GM23338 (cell line): Measurements from ENCODE around the gene RIPPLY1. TPM values are rescaled to one million over a fixed set of nuclear protein-coding genes. Genes with fewer than 3 reads are reported as not detected.
"Not testable (repeated sequence)": the region's sequence is repeated elsewhere in the genome, so short reads cannot be mapped to it uniquely, and the experiment has no call there.

Experiments
- ATAC-seq: fragments of 200-7000 bp; cut with Tn5 transposase; 3 replicates; pipeline ENCODE4 v1.9.1; 2020
- DNase-seq: peaks from one replicate; pipeline ENCODE4 v3.0.0-alpha.2; 2015; ENCODE audit warnings: low spot score
- H2AFZ ChIP-seq: fragments of 200-600 bp; sonication (generic); 2 replicates; pipeline ENCODE4 v1.8.0; 2016; ENCODE audit warnings: antibody characterized with exemption, mild to moderate bottlenecking, moderate library complexity
- H3F3A ChIP-seq: fragments of 200-600 bp; sonication (generic); replicated peaks from 2 replicates; pipeline ENCODE4 v1.8.0; 2017; ENCODE audit warnings: antibody characterized with exemption, mixed run types, low read depth
- H3K27ac ChIP-seq: fragments of 200-600 bp; sonication (generic); 2 replicates; pipeline ENCODE4 v1.6.1; 2016; ENCODE audit warnings: low read depth
- H3K27me3 ChIP-seq: fragments of 200-600 bp; sonication (generic); 2 replicates; pipeline ENCODE4 v1.8.0; 2016; ENCODE audit warnings: mild to moderate bottlenecking, mixed run types, moderate library complexity; ENCODE audit not compliant: insufficient read depth
- H3K36me3 ChIP-seq: fragments of 200-600 bp; sonication (generic); 2 replicates; pipeline ENCODE4 v1.8.0; 2016; ENCODE audit warnings: mild to moderate bottlenecking; ENCODE audit not compliant: insufficient read depth
- H3K4me1 ChIP-seq: fragments of 200-600 bp; sonication (generic); 2 replicates; pipeline ENCODE4 v1.8.0; 2016; ENCODE audit warnings: mild to moderate bottlenecking, moderate library complexity; ENCODE audit not compliant: insufficient read depth
- H3K4me2 ChIP-seq: fragments of 200-600 bp; sonication (generic); 2 replicates; pipeline ENCODE4 v1.7.1; 2017; ENCODE audit warnings: mixed run types
- H3K4me3 ChIP-seq: fragments of 200-600 bp; sonication (generic); 2 replicates; pipeline ENCODE4 v1.6.1; 2016; ENCODE audit warnings: mixed run types
- H3K79me2 ChIP-seq: fragments of 200-600 bp; sonication (generic); replicated peaks from 2 replicates; pipeline ENCODE4 v1.8.0; 2017; ENCODE audit warnings: mild to moderate bottlenecking; ENCODE audit not compliant: insufficient read depth
- H3K9me2 ChIP-seq: fragments of 200-600 bp; sonication (generic); 2 replicates; pipeline ENCODE4 v1.8.0; 2017; ENCODE audit not compliant: insufficient read depth
- H4K20me1 ChIP-seq: fragments of 200-600 bp; sonication (generic); replicated peaks from 2 replicates; pipeline ENCODE4 v1.8.0; 2017; ENCODE audit warnings: mild to moderate bottlenecking; ENCODE audit not compliant: insufficient read depth
- H3K27ac Mint-ChIP-seq: 2 replicates; pipeline ENCODE4 v1.8.0; 2020; ENCODE audit warnings: inconsistent platforms, mild to moderate bottlenecking, moderate library complexity, mixed read lengths
- H3K27me3 Mint-ChIP-seq: 3 replicates; pipeline ENCODE4 v1.8.0; 2022; ENCODE audit warnings: low read depth, mild to moderate bottlenecking, moderate library complexity, mixed read lengths, inconsistent platforms; ENCODE audit not compliant: insufficient read depth, poor library complexity
- H3K36me3 Mint-ChIP-seq: 3 replicates; pipeline ENCODE4 v1.8.0; 2021; ENCODE audit warnings: low read depth, mild to moderate bottlenecking, inconsistent platforms, moderate library complexity, mixed read lengths
- H3K4me1 Mint-ChIP-seq: 3 replicates; pipeline ENCODE4 v1.8.0; 2020; ENCODE audit warnings: mild to moderate bottlenecking, inconsistent platforms, mixed read lengths
- H3K4me3 Mint-ChIP-seq: 3 replicates; pipeline ENCODE4 v1.8.0; 2021; ENCODE audit warnings: moderate library complexity, mild to moderate bottlenecking, inconsistent platforms, mixed read lengths
- H3K9me3 Mint-ChIP-seq: 3 replicates; pipeline ENCODE4 v1.8.0; 2020; ENCODE audit warnings: moderate library complexity, mild to moderate bottlenecking, inconsistent platforms, mixed read lengths
- CTCF ChIP-seq, 2 experiments: fragments of 200-600 bp in 1 of 2; sonication (generic) in 1 of 2; conservative IDR thresholded peaks; 2 replicates each; pipeline versions ENCODE4 v1.5.1 to v1.6.1; 2016 to 2017; ENCODE audit warnings: antibody characterized with exemption in 2 of 2, low read depth in 2 of 2, mild to moderate bottlenecking in 2 of 2, moderate library complexity in 1 of 2
- NANOG ChIP-seq: IDR thresholded peaks from 2 replicates; pipeline ENCODE4 v1.6.1; 2016; ENCODE audit warnings: antibody characterized with exemption, borderline replicate concordance
- STAT1 ChIP-seq: IDR thresholded peaks from one replicate; pipeline ENCODE4 v1.6.1; 2016; ENCODE audit warnings: antibody characterized with exemption; ENCODE audit not compliant: unreplicated experiment
- ZNF331 ChIP-seq: fragments of 250-450 bp; sonication (Bioruptor Pico); IDR thresholded peaks from 2 replicates; pipeline ENCODE4 v1.5.0; 2020; ENCODE audit warnings: low read depth, mild to moderate bottlenecking, moderate library complexity
- polyA plus RNA-seq: library from polyadenylated mRNA; unstranded; fragments of >200 nt; fragmentation: Nextera tagmentation; extraction: Ambion mirVana; gene quantifications from 2 replicates; pipeline ENCODE4 v1.2.1, GENCODE V29; 2016
- total RNA-seq: library from RNA; depleted of rRNA; stranded (reverse); fragments of >200 nt; shearing (Covaris generic); gene quantifications from 2 replicates; pipeline ENCODE4 v1.2.3, GENCODE V29; 2014

Gene RIPPLY1
- total and polyA plus RNA-seq, 2 experiments from 2014 or later = not detected

GRCh38 chrX:106874075-106874474 lies 29.1 kb downstream of the RIPPLY1 start:
- Histone ChIP-seq H2AFZ (no peak overlapping the region), H3K9me2 (no peaks in the 10 kb centered on the region), H3K4me1 (no peaks in the 10 kb centered on the region), H3K27ac (no peak overlapping the region), H3K4me2 (no peak overlapping the region), H3K36me3 (no peaks in the 10 kb centered on the region), H4K20me1 (no peaks in the 10 kb centered on the region), H3F3A (no peaks in the 10 kb centered on the region), H3K4me3 (no peak overlapping the region), H3K79me2 (no peaks in the 10 kb centered on the region), H3K27me3 (no peaks in the 10 kb centered on the region)
- TF ChIP-seq CTCF (conservative IDR thresholded peaks at IDR 0.05; ENCODE audit: low read depth in 2 of 2) (peak in 1 of 2 experiments; percentile 65), ZNF331 (CRISPR knock-in tag) (no peak)
- DNase-seq (peak; percentile 38), ATAC-seq (no peak)
- Mint-ChIP-seq H3K27ac (no peak overlapping the region), H3K4me1 (peaks cover 6% of the 10 kb centered on the region; the same call in 2 of the 3 replicates), H3K27me3 (no peaks in the 10 kb centered on the region), H3K4me3 (no peak overlapping the region), H3K36me3 (no peaks in the 10 kb centered on the region), H3K9me3 (no peaks in the 10 kb centered on the region)

GRCh38 chrX:106872796-106873195 lies 30.3 kb downstream of the RIPPLY1 start:
- H3K27ac Mint-ChIP-seq, H3K4me3 Mint-ChIP-seq, H3K27me3 ChIP-seq, H4K20me1 ChIP-seq, H3F3A ChIP-seq, DNase-seq, H3K36me3 ChIP-seq, H3K9me2 ChIP-seq, H3K9me3 Mint-ChIP-seq, H3K4me1 Mint-ChIP-seq, H2AFZ ChIP-seq, H3K79me2 ChIP-seq, H3K4me2 ChIP-seq, H3K27ac ChIP-seq, H3K36me3 Mint-ChIP-seq, H3K27me3 Mint-ChIP-seq, H3K4me1 ChIP-seq, ATAC-seq, H3K4me3 ChIP-seq: not testable (repeated sequence)

GRCh38 chrX:106863697-106864096 lies 39.4 kb downstream of the RIPPLY1 start:
- no peak overlapping the region for H2AFZ ChIP-seq
- H3K9me2 ChIP-seq = no peaks in the 10 kb centered on the region
- DNase-seq (no peak), ATAC-seq (no peak)
- H3K27ac ChIP-seq = no peak overlapping the region
- no peak overlapping the region for H3K4me3 ChIP-seq
- no peaks in the 10 kb centered on the region for H3K27me3 ChIP-seq
- no peak overlapping the region for H3K4me3 Mint-ChIP-seq
- H3K27me3 Mint-ChIP-seq = no peaks in the 10 kb centered on the region
- no peaks in the 10 kb centered on the region for H3F3A ChIP-seq
- peaks cover 8% of the 10 kb centered on the region; the same call in 2 of the 3 replicates for H3K4me1 Mint-ChIP-seq
- no peaks in the 10 kb centered on the region for H3K36me3 ChIP-seq
- no peaks in the 10 kb centered on the region for H3K36me3 Mint-ChIP-seq
- H3K9me3 Mint-ChIP-seq = no peaks in the 10 kb centered on the region
- H3K79me2 ChIP-seq = no peaks in the 10 kb centered on the region
- H3K4me1 ChIP-seq = no peaks in the 10 kb centered on the region
- no peak overlapping the region for H3K4me2 ChIP-seq
- no peak for TF ChIP-seq STAT1
- TF ChIP-seq NANOG = no peak
- no peaks in the 10 kb centered on the region for H4K20me1 ChIP-seq
- H3K27ac Mint-ChIP-seq = no peak overlapping the region
